Astrocyte of the cerebellum (primary cell): ENCODE data around the gene SLC19A1.

Experiments used
- DNase-seq: peaks from one replicate; pipeline ENCODE4 v3.0.0-alpha.2; 2011; ENCODE audit warnings: low read depth
- H3K4me3 ChIP-seq: 2 replicates; pipeline ENCODE4 v1.5.1; 2011; ENCODE audit warnings: mild to moderate bottlenecking, low read depth, low read length, moderate library complexity
- CTCF ChIP-seq: IDR thresholded peaks from 2 replicates; pipeline ENCODE4 v1.5.1; 2012; ENCODE audit warnings: low read length, low read depth, moderate library complexity, mild to moderate bottlenecking; ENCODE audit errors: missing control alignments
- in situ Hi-C: cut with HindIII; loops from 2 replicates; pipeline ENCODE4 v1.10.0; 2017; ENCODE audit warnings: low sequenced_read_pairs

Gene SLC19A1

GRCh38 chr21:45461806-45462341 is 80.4 kb downstream of the SLC19A1 start:
- TF ChIP-seq CTCF = no peak
- no peak overlapping the region for H3K4me3 ChIP-seq
- in situ Hi-C loops = loop anchor here (25.0 kb wide), 1 partner anchor 125 kb away; no protein-coding TSS in a partner anchor
- no peak for DNase-seq

GRCh38 chr21:45461369-45461750 is 80.9 kb downstream of the SLC19A1 start:
- DNase-seq = no peak
- in situ Hi-C loops = loop anchor here (25.0 kb wide), 1 partner anchor 124 kb away; no protein-coding TSS in a partner anchor
- TF ChIP-seq CTCF = no peak
- H3K4me3 ChIP-seq = no peak overlapping the region

GRCh38 chr21:45460611-45461368 is 81.5 kb downstream of the SLC19A1 start:
- peak; percentile 54 for DNase-seq
- no peak overlapping the region for H3K4me3 ChIP-seq
- in situ Hi-C loops = loop anchor here (25.0 kb wide), 1 partner anchor 123 kb away; no protein-coding TSS in a partner anchor
- no peak for TF ChIP-seq CTCF

- no peak for DNase-seq
- no peak for TF ChIP-seq CTCF
- in situ Hi-C loops = loop anchor here (25.0 kb wide), 1 partner anchor 123 kb away; no protein-coding TSS in a partner anchor
- H3K4me3 ChIP-seq = no peak overlapping the region
These were observed 82.2 kb downstream of the SLC19A1 start for GRCh38 chr21:45460011-45460565.

GRCh38 chr21:45459171-45460010 is 82.8 kb downstream of the SLC19A1 start:
- DNase-seq = no peak
- in situ Hi-C loops = loop anchor here (25.0 kb wide), 1 partner anchor 122 kb away; no protein-coding TSS in a partner anchor

More at GRCh38 chr21:45459171-45460010, 82.8 kb downstream of the SLC19A1 start:
- TF ChIP-seq CTCF = no peak
- H3K4me3 ChIP-seq = no peak overlapping the region
